ENCODE data around the gene TTC38.
"Not testable (repeated sequence)": the region's sequence is repeated elsewhere in the genome, so short reads cannot be mapped to it uniquely, and the experiment has no call there.

The TTC38 gene

DNA sequence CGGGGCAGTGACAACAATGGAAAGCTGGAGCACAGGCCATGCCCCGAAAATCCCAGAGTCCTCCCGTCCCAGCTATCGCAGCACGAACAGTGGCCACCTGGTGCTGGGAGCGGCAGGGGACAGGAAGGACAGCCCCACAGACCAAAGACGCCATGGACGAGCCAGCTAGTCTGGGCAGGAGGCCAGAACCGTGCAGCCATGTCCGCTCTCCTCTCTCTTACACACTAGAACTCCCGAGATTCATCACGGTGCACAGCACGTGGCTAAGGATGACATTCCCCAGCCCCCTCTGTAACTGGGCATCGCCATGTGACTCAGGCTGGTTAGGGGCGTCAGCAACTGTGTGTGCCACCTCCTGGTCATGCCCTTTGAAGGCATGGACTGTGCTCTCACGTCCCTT lies 22.3 kb upstream of the TTC38 start:
- in situ Hi-C loops (cut with MboI; ENCODE audit: low sequenced_read_pairs) = no loop called here

DNA sequence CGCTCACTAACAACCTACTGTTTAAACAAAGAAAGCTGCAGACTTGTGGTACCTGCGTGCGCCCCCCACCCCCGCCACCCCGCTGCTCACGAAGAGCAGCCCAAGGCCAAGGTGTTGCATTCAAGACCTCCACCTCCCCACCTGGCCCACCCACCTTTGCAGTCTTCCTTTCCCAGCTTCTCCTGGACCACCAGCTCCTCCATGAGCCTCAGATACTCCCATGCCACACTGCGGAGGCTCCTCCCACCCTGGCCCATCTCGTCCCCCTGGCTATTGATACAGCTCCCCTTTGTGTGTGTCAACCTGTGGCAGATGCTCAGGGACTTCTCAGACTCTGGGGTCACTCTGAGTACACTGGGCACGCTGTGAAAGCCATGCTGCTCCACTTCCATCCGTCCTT lies 21.6 kb upstream of the TTC38 start:
- in situ Hi-C loops (cut with MboI; ENCODE audit: low sequenced_read_pairs) = no loop called here

DNA sequence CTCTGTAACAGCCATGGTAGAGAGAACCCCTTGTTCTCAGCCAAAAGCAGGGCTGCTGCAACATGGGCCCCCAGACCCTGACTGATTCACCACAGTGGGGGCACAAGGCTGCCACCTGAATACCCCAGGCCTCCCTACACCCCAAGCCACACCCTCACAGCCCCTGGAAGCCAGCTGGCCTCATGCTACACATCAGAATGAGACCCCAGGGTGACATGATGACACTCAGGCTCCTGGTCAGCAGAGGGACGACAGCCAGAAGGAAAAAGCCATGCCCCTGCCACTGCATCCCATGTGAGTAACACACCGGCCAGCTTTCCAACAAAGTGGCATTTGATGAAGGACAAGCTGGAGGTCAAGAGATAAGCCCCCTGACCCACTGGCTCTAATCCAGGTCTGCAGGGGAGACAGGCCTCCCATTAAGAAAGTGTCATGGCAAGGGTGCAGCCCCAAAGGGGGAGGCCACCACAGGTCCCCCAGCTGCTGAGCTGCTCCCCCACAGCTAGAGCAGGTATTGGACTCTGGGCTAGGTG lies 20.3 kb upstream of the TTC38 start:
- in situ Hi-C loops (cut with MboI; ENCODE audit: low sequenced_read_pairs) = no loop called here

DNA sequence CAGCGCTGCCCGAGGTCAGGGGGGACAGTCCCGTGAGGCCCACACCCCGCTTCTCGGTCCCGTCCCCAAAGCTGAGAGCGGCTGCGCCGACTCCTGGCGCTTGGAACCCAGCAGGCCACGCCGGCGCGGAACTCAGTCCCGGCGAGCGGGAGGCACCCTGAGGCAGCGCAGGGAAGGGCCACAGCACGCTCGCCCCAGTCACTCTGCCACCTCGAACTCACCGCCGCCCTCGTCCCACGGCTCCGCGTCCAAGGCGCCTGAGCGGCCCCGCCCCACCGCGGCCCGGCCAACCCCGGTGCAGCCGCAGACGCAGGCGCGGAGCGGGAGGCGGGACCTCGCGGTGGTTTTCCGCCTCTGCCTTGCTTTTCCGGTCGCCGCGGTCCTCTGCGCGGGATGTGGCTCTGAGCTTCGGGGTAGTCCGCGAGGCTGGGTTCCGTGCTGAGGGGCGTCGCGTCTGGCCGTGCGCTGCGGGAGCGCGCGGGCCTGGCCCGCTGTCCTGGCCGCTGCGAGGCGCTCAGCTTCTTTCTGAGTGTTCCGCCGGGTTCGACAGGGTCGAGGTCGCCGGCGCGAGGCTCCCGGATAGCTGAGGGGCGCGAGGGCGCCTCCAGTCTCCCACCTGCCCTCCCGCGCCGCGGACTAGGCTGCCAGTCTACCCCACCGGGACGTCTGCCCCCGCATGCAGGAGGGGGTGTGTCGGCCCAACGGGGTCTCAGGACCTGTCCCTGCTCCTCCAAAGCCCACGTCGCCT lies 17.6 kb upstream of the TTC38 start, which contains the start of gene CDPF1:
CDPF1 (minus strand) TSS at position 259 of the 748 bp plus-strand sequence. CDS start 2,009 bp downstream, outside the sequence.
- in situ Hi-C loops (cut with MboI; ENCODE audit: low sequenced_read_pairs) = no loop called here

DNA sequence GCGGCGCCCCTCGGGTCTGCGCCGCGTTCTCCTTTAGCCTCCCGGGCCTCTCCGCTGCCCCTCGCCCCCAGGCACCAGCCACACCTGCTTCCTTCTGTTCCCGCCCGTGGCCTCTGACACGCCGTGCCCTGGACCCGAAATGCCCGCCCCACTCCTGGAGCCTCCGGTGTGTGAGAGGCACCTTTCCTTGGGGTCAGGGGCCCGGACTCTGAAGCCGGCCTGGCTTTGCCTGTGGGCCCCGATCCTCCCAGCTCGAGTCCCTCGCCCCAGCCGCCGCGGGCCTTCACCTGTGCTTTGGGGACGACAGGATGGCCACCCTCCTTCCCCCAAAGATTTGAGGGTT lies 17.1 kb upstream of the TTC38 start:
- in situ Hi-C loops (cut with MboI; ENCODE audit: low sequenced_read_pairs) = no loop called here

DNA sequence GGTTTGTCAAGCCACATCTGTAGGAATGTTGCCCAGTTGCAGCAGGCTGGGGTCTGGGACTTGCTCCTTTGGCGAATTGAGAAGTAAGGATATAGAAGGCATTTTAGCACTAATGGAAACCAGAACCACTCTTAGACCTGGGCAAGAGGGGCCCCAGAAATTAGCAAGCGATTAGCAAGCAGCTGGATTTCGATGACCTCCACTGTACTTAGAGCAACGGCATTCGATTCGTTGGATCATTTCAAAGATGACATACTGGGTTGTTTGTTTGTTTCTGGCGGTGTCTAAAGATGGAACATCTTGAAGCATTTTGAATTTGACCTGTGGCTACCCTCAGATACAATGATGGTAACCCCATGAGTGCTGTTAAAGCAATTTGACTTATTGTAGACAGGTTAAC lies 16.5 kb upstream of the TTC38 start:
- in situ Hi-C loops (cut with MboI; ENCODE audit: low sequenced_read_pairs) = no loop called here

DNA sequence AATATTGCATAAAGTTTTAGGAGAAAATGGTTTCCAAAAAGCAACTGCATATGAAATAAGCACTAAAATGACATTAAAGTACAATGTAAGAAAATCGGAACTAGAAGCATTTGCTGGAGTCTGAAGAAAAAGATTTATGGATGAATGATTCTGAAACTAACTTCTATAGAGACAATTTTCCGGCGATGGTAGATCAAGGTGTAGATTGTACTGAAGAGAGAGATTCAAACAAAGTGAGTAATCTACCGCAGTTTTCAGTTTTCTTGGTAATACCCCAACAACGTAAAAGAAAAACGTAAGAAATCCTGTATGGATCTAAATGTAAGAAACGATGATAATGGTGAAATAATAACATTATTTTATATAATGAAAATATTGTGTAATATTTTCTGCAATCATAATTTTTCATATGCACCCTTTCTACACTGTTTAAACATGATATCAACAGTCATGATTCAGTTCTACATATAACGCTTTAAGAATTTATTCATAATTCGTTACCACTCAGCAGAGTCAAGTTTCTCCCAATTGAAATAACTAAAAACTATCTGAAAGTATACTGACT lies 15.9 kb upstream of the TTC38 start:
- in situ Hi-C loops (cut with MboI; ENCODE audit: low sequenced_read_pairs) = no loop called here

DNA sequence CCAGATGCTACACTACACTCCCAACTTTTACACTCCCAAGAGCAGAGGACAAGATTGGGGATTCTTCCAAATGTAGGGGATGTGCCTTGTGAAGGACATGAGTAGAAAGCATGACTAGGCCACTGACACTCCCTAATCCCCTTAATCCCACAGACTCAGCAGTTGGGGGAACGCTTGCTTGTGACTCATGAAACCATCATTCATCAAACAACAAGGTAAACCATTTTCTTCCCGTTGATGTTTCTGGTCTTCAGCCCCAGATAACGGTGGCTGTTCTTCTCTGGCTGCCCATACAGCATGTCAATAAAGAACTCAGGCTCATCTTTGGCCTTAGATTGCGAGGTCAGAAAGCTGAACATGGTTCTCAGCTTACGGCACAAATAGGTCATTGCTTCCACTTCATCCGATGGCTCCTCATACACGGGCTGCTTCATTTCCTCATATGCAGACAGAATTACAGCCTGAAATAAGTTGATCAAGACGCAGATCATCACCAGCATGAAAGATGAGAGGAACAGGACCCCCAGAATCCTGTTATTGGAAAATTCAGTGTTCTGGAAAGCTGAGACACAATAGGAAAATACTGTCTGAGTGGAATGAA lies 11.3 kb upstream of the TTC38 start:
- in situ Hi-C loops (cut with MboI; ENCODE audit: low sequenced_read_pairs) = no loop called here

DNA sequence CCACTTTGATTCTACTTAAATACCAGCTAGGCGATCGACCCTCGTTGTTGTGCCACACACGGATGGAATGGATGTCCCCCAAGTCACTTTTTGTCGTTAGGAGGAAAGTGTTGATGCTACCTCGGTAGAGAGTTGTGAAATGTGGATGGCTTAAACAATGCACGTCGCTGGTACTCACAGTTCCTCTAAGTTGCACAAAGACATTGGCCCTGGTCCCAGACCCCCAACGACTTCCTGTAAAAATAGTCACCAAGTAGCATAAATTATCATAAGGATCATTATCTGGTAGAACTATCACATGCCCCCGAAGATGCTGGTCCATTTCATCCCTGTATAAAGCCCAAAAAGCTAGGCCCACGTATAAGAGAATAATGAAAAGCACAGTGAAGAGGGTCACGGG lies 8.4 kb upstream of the TTC38 start:
- in situ Hi-C loops (cut with MboI; ENCODE audit: low sequenced_read_pairs) = no loop called here

DNA sequence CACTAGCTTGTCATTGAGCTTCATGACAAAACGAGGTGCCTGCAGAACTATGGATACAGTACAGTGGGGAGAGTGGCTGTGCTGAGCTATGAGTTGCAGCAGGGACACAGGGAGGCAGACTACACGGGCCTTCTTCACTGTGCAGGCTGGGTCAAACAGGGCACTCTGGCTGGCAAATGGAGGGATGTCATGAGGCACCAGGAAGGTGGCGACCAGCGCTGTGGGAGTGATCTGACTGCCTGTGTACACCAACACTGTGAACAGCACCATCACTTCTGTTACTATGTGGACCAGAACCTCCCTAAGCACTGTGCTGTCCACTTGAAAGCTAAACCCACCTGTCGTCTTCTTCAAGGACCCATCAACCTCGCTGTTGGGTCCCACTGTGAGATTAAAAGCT lies 7.8 kb upstream of the TTC38 start:
- in situ Hi-C loops (cut with MboI; ENCODE audit: low sequenced_read_pairs) = no loop called here

DNA sequence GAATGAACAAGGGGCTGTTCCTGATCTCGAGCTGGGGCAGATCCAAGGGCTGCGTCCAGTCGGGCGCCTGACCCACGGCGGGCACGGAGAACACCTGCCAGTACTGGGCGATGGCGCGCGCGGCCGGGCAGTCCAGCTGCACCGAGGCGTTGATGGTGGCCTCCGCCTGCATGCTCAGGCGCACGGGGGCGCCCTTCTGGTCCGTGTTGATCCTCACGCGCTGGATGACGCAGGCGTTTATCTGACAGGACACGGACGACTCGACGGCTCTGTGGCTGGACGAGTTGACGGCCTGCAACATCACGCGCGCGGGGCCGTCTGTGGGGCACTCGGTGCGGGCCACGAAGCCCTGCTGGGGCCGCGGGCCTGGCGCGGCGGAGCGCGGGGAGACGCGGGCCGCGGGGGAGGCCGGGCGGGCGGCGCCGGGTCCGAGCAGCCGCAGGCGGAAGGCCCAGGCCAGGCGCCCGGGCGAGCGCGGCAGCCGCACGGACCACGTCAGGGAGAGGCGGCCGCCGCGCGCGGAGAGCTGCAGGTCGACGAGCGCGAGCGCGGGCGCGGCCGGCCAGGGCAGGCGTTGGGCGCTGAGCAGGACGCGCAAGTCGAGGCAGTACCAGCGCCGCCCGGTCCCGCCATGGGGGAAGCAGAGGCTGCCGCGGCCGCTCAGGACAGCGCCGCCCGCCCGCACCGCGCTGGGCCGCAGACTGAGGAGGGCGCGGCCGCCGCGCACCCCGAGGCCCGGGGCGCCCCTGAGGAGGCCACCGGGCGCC lies 5.2 kb upstream of the TTC38 start:
- in situ Hi-C loops (cut with MboI; ENCODE audit: low sequenced_read_pairs) = no loop called here

DNA sequence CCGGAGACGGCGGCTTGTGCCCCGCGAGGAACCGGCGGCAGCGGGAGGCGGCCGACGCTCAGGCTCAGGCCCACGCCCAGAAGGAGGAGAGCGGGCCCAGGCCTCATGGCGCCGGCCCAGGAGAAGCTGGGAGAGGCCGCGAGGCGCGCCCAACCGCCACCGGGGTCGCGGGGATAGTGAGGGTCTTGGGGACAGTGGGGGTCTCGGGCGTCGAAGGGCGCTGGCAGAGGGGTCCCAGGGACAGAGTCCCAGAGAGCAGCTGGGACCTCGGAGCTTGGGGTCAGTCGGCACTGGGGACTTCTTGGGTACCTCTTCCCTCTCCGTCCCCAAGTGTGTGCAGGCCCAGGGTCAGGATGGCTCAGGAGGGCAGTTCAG lies 4.6 kb upstream of the TTC38 start, which contains the start of gene PKDREJ:
PKDREJ (minus strand) TSS at position 128 of the 375 bp plus-strand sequence; CDS start at position 107, 21 bp downstream.
- in situ Hi-C loops (cut with MboI; ENCODE audit: low sequenced_read_pairs) = no loop called here

DNA sequence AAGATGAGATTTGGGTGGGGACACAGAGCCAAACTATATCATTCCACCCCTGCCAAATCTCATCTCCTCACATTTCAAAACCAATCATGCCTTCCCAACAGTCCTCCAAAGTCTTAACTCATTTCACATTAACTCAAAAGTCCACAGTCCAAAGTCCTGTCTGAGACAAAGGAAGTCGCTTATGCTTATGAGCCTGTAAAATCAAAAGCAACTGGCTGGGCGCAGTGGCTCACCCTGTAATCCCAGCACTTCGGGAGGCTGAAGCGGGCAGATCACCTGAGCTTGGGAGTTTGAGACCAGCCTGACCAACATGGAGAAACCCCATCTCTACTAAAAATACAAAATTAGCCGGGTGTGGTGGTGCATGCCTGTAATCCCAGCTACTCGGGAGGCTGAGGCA lies 3.3 kb upstream of the TTC38 start:
- in situ Hi-C loops (cut with MboI; ENCODE audit: low sequenced_read_pairs) = not testable (repeated sequence)

DNA sequence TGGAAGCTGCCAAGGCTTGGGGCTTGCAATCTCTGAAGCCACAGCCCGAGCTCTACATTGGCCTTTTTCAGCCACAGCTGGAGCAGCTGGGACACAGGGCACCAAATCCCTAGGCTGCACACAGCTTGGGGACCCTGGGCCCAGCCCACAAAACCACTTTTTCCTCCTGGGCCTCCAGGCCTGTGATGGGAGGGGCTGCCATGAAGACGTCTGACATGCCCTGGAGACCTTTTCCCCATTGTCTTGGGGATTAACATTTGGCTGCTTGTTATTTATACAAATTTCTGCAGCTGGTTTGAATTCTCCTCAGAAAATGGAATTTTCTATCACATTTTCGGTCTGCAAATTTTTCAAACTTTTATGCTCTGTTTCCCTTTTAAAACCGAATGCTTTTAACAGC lies 2.2 kb upstream of the TTC38 start:
- in situ Hi-C loops (cut with MboI; ENCODE audit: low sequenced_read_pairs) = not testable (repeated sequence)

DNA sequence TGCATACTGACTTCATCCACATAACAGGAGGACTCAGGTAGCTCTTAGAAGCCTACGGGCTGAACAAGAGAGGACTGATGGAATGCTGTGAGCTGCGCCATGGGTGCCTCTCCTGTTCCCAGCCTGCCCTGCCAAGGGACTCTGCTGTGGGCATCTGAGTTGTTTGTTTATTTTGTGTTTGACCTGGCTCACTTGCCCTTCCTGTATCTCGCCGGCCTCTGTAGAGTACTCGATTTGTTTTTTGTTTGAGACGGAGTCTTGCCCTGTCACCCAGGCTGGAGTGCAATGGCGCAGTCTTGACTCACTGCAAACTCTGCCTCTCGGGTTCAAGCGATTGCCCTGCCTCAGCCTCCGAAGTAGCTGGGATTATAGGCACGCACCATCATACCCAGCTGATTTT lies 1.8 kb downstream of the TTC38 start:
- in situ Hi-C loops (cut with MboI; ENCODE audit: low sequenced_read_pairs) = no loop called here

DNA sequence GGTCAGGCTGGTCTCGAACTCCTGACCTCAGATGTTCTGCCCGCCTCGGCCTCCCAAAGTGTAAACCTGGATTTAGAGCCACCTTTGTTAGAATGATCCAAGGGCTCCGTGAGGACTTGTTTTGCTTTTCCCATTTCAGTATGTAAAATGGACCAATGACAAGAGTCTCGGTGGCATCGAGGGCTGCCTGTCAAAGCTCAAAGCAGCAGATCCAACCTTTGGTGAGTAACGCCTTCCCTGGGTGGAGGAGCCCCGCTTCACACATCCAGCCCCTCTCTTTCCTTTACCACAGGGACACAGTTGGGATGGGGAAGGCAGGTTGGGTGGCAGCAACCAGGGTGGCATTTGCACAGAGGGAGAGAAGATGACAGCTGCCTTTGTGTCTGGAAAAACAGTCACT lies 4.4 kb downstream of the TTC38 start:
- in situ Hi-C loops (cut with MboI; ENCODE audit: low sequenced_read_pairs) = no loop called here

DNA sequence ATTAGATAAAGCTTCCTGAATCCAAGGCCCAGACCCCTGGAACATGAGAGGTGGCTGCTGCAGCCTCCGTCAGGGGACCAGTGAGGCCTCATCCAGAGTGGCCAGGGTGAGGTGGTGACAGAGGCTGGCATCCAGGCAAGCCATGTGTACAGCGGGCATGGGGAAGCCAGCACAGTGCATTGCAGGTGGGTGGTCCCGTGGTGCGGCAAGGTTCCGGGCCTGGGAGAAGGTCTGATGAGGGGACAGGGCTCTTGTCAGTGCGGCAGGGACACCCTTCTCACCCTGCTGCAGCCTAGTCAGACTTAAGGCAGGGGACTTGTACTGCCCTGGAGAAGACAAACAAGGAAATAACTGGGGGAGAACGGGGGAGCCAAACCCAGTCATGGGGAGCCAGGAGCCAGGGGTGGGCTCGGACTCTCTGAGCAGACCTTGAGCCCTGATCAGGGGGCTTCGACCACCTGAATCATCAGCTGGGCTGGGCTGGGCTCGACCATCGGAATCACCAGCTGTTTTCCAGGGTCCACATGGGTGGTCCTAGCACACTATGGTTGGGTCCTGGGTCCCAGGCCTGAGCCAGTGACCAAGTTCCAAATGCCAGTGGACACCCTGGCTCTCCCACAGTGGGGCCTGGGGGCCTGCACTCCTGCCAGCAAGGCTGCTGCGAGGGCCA lies 5.1 kb downstream of the TTC38 start:
- in situ Hi-C loops (cut with MboI; ENCODE audit: low sequenced_read_pairs) = no loop called here

DNA sequence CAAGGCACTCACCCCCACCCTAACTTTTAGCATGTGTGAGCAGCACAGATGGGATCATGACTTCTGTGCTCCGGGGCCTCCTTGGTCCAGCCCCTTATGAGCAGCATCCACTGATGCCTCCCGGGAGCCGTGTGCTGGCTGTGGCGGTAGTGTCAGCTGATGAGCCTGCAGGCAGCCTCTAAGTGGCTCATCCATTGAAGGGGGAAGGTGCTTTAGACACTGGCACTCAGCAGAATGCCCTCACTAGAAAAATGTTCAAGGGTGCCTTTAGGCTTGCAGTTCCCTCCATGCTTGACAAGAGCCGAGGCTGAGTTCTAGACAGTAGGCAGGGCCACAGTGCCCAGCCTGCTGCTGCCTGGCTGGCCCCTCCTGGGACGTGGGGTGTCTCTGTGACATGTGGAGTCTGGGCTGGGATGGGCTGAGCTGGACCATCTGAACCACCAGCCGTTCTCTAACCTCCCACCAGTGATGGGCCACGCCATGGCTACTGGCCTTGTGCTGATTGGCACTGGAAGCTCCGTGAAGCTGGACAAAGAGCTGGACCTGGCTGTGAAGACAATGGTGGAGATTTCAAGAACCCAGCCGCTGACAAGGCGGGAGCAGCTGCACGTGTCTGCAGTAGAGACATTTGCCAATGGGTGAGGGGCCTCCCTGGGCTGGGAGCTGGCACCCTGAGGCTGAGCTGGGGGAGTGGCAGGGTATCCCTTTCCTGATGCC lies 5.8 kb downstream of the TTC38 start:
- in situ Hi-C loops (cut with MboI; ENCODE audit: low sequenced_read_pairs) = no loop called here

DNA sequence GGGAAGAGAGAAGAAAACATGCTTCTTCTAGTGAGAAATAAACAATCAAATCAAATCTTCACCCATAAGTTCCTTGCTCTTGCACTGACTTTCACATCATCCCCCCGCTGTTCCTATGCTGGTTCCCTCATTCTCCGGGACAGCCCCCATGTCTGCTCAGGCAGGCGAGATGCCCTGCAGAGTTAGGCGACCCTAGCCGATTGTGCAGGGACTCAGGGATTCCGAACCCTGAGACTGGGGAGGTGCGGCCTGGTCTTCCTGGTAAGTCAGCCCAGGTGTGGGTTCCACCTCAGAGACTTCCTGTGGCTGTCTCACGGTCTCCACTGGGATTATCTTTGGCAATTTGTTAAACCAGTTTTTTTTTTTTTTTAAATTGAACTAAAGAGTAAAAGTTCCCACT lies 6.6 kb downstream of the TTC38 start:
- in situ Hi-C loops (cut with MboI; ENCODE audit: low sequenced_read_pairs) = no loop called here

DNA sequence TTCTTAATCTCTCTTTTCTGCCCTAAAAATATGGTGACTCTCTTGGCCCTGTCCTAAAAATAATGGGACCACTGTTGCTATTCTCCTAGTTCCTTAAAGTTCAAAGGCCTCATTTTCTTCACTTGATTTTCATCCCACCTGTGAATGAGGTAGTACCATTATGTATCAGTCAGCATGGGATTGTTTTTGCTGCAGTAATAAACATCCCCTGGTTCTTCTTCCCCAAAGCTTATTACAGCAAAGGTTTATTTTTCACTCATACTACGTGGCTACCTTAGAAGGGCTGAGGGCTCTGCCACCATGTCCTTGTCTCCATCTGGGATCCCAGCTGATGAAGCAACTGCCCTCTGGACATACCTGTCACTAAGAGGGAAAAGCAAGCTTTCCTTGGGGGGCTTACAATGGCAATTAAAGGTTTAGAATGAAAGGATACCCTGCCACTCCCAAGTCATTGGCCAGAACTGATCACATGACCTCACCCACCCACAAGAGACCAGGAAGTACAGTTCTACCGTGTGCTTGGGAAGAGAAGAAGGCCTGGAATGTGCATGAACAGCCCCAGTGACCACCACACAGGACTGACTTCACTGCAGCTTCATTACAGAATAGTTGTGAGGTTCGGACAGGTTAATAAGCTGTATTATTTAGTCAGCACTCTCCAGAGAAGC lies 7.8 kb downstream of the TTC38 start:
- in situ Hi-C loops (cut with MboI; ENCODE audit: low sequenced_read_pairs) = no loop called here

Data from hTERT RPE-1 (cell line).